ENCODE data around the gene AJM1.

- no peak for TF ChIP-seq POLR2A (IDR thresholded peaks at IDR 0.05)
- TF ChIP-seq, protein P1, sequence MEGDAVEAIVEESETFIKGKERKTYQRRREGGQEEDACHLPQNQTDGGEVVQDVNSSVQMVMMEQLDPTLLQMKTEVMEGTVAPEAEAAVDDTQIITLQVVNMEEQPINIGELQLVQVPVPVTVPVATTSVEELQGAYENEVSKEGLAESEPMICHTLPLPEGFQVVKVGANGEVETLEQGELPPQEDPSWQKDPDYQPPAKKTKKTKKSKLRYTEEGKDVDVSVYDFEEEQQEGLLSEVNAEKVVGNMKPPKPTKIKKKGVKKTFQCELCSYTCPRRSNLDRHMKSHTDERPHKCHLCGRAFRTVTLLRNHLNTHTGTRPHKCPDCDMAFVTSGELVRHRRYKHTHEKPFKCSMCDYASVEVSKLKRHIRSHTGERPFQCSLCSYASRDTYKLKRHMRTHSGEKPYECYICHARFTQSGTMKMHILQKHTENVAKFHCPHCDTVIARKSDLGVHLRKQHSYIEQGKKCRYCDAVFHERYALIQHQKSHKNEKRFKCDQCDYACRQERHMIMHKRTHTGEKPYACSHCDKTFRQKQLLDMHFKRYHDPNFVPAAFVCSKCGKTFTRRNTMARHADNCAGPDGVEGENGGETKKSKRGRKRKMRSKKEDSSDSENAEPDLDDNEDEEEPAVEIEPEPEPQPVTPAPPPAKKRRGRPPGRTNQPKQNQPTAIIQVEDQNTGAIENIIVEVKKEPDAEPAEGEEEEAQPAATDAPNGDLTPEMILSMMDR (IDR thresholded peaks at IDR 0.05) = no peak
These were observed 20.8 kb downstream of the AJM1 start for GRCh38 chr9:136862849-136863622.
